OCI-LY7 (cell line): ENCODE measurements around the gene FAM78B. TPM values are rescaled to one million over a fixed set of nuclear protein-coding genes. Genes with fewer than 3 reads are reported as not detected.

Source experiments
- BruUV-seq: library from RNA; stranded (reverse); fragments of 400-500 nt; replicated peaks from 2 replicates; lab custom pipeline; 2021; lab: Mats Ljungman, UMichigan
- CTCF ChIA-PET: fragments of 300-600 bp; sonication (Branson Sonifier 250); formaldehyde crosslinking; loops from one replicate; lab custom pipeline; 2022; ENCODE audit warnings: antibody characterized with exemption; ENCODE audit not compliant: unreplicated experiment; lab: Charles Lee
- POLR2A ChIA-PET: fragments of 300-600 bp; sonication (Branson Sonifier 250); formaldehyde crosslinking; loops from one replicate; lab custom pipeline; 2022; ENCODE audit warnings: antibody characterized with exemption; lab: Charles Lee
- DNase-seq: peaks from one replicate; pipeline ENCODE4 v3.0.0-alpha.2; 2015; ENCODE audit warnings: low spot score
- H2AFZ ChIP-seq: fragments of 200-600 bp; sonication (generic), shearing (Covaris generic); 2 replicates; pipeline ENCODE4 v1.6.1; 2014; ENCODE audit warnings: mild to moderate bottlenecking, antibody characterized with exemption, low read length, moderate library complexity
- H3K27ac ChIP-seq: fragments of 200-600 bp; sonication (generic); 2 replicates; pipeline ENCODE4 v1.5.1; 2014; ENCODE audit warnings: mixed run types, low read depth, mild to moderate bottlenecking, moderate library complexity, low read length, inconsistent platforms; ENCODE audit not compliant: poor library complexity, severe bottlenecking
- H3K36me3 ChIP-seq: fragments of 200-600 bp; sonication (generic); 2 replicates; pipeline ENCODE4 v1.6.1; 2014; ENCODE audit warnings: mild to moderate bottlenecking, antibody characterized with exemption, low read length, moderate library complexity, mixed read lengths; ENCODE audit not compliant: insufficient read depth
- H3K4me1 ChIP-seq: fragments of 200-600 bp; sonication (generic); 2 replicates; pipeline ENCODE4 v1.5.1; 2014; ENCODE audit warnings: mild to moderate bottlenecking, low read length; ENCODE audit not compliant: insufficient read depth, poor library complexity, severe bottlenecking
- H3K4me2 ChIP-seq: fragments of 200-600 bp; sonication (generic); 2 replicates; pipeline ENCODE4 v1.6.1; 2014; ENCODE audit warnings: mild to moderate bottlenecking, low read length
- H3K4me3 ChIP-seq: fragments of 200-600 bp; sonication (generic); 2 replicates; pipeline ENCODE4 v1.5.1; 2014; ENCODE audit warnings: mild to moderate bottlenecking, low read depth, low read length; ENCODE audit not compliant: poor library complexity, severe bottlenecking
- H3K79me2 ChIP-seq: fragments of 200-600 bp; sonication (generic); 2 replicates; pipeline ENCODE4 v1.6.1; 2016; ENCODE audit warnings: low read depth, mild to moderate bottlenecking, low read length, moderate library complexity, mixed read lengths; ENCODE audit not compliant: insufficient read depth
- H3K9me2 ChIP-seq: fragments of 200-600 bp; sonication (generic); 2 replicates; pipeline ENCODE4 v1.6.1; 2016; ENCODE audit warnings: mild to moderate bottlenecking, low read length, mixed read lengths; ENCODE audit not compliant: insufficient read depth
- H3K9me3 ChIP-seq: fragments of 200-600 bp; sonication (generic); 2 replicates; pipeline ENCODE4 v1.6.1; 2014; ENCODE audit warnings: mild to moderate bottlenecking, mixed run types, low read length, mixed read lengths
- H4K20me1 ChIP-seq: fragments of 200-600 bp; sonication (generic); 2 replicates; pipeline ENCODE4 v1.6.1; 2014; ENCODE audit warnings: mild to moderate bottlenecking, antibody characterized with exemption, low read length, moderate library complexity, mixed read lengths; ENCODE audit not compliant: insufficient read depth
- CTCF ChIP-seq: fragments of 200-600 bp; sonication (generic); conservative IDR thresholded peaks from 2 replicates; pipeline ENCODE4 v1.5.1; 2014; ENCODE audit warnings: mild to moderate bottlenecking, antibody characterized with exemption, low read length, moderate library complexity, mixed read lengths
- EZH2phosphoT487 ChIP-seq: fragments of 200-600 bp; sonication (generic); IDR thresholded peaks from 2 replicates; pipeline ENCODE4 v1.6.1; 2018; ENCODE audit warnings: low read depth, borderline replicate concordance, mild to moderate bottlenecking, mixed run types, antibody characterized with exemption, low read length, moderate library complexity, mixed read lengths
- intact Hi-C: fragments of 100-400 bp; cut with micrococcal nuclease; formaldehyde crosslinking; loops from one replicate; pipeline ENCODE4 v1.10.0; 2022; ENCODE audit not compliant: unreplicated experiment
- total RNA-seq, 2 experiments: library from RNA; depleted of rRNA in 1 of 2; stranded (reverse); fragments of >200 nt in 1 of 2; shearing (Covaris generic) in 1 of 2; gene quantifications; 2 replicates each; pipeline ENCODE4 v1.2.3, GENCODE V29; 2014 to 2022

Gene FAM78B
- total RNA-seq, 2 experiments from 2014 or later = not detected

DNA sequence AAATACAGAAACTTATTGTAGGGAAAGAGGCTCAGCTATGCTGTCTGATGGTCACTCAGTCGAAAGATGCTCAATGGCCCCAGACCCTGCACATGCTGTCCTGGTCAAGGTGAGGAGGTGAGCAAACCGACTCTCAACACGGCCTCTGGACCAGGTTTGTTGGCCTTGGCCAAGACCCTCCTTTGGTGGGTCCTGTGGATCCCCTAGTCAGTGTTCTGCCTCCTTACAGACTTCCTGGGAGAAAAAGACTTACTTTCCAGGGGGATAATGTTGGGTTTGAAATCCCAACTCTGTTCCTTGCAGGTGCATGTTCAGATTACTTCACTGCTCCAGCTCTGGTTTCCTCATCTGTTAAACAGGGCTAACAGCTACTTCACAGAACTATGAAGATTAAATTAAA, 53.8 kb downstream of the FAM78B start:
- CTCF ChIA-PET = no interaction called here
- Histone ChIP-seq H3K4me2 (no peak overlapping the region), H3K36me3 (no peaks in the 10 kb centered on the region), H3K9me3 (no peaks in the 10 kb centered on the region), H3K4me1 (no peaks in the 10 kb centered on the region), H3K9me2 (no peaks in the 10 kb centered on the region), H3K79me2 (no peaks in the 10 kb centered on the region), H2AFZ (no peak overlapping the region), H3K4me3 (no peak overlapping the region), H3K27ac (no peak overlapping the region), H4K20me1 (no peaks in the 10 kb centered on the region)
- no peak for DNase-seq
- no peak for TF ChIP-seq EZH2phosphoT487
- intact Hi-C loops = no loop called here
- POLR2A ChIA-PET = no interaction called here
- no TSS peak for BruUV-seq

DNA sequence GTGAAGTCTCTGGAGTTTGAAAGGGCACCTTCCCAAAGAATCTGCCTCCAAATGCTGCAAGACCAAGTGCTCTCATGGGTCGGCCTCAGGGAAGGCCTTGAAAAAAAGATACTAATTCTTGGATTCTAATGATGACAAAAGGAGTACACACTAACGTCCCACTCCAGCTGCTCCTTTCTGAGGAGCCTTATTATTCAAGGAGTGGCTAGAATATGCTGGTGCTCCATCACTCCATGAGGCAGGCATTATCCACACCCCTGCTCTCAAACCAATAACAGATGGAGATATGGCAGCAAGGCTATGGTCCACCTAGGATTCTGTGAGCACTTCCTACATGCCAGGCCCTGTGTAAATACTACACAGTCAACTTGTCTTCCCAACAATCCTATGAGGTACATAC, 54.4 kb downstream of the FAM78B start:
- H3K9me2 ChIP-seq = no peaks in the 10 kb centered on the region
- no peak overlapping the region for H2AFZ ChIP-seq
- no peaks in the 10 kb centered on the region for H4K20me1 ChIP-seq
- no peaks in the 10 kb centered on the region for H3K9me3 ChIP-seq
- no peaks in the 10 kb centered on the region for H3K79me2 ChIP-seq
- no peaks in the 10 kb centered on the region for H3K36me3 ChIP-seq
- H3K4me3 ChIP-seq = no peak overlapping the region
- ChIA-PET POLR2A (no interaction called here), CTCF (no interaction called here)
- intact Hi-C loops = no loop called here
- H3K27ac ChIP-seq = no peak overlapping the region
- BruUV-seq = no TSS peak
- no peak overlapping the region for H3K4me2 ChIP-seq
- DNase-seq = no peak
- no peaks in the 10 kb centered on the region for H3K4me1 ChIP-seq
- TF ChIP-seq EZH2phosphoT487 = no peak
- no peak for TF ChIP-seq CTCF

DNA sequence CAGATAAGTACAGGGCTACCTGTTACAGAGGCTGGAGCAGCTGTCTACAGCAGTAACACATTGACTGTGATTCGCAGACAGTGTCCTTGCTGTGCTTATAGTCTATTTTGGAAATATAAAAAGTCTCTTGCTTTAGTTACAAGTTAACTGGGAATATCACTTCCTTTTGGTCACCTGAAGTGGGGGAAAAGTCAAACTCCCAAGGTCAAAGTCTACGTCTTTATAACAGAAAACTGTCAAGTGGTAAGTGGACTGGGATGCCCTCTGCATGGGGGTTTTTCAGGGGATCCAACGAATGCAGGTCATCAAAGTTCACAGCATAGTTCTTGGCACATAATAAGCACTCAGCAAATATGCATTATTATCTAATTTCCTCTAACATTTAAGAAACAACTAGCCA, 55.4 kb downstream of the FAM78B start:
- no peaks in the 10 kb centered on the region for H3K36me3 ChIP-seq
- H3K27ac ChIP-seq = no peak overlapping the region
- H3K79me2 ChIP-seq = no peaks in the 10 kb centered on the region
- H3K4me3 ChIP-seq = no peak overlapping the region
- H3K4me1 ChIP-seq = no peaks in the 10 kb centered on the region
- no peak for DNase-seq
- H3K4me2 ChIP-seq = no peak overlapping the region
- no peaks in the 10 kb centered on the region for H3K9me2 ChIP-seq
- BruUV-seq = no TSS peak
- H4K20me1 ChIP-seq = no peaks in the 10 kb centered on the region
- CTCF ChIA-PET = no interaction called here
- intact Hi-C loops = no loop called here
- POLR2A ChIA-PET = no interaction called here
- H3K9me3 ChIP-seq = no peaks in the 10 kb centered on the region
- no peak overlapping the region for H2AFZ ChIP-seq
- TF ChIP-seq CTCF = no peak
- TF ChIP-seq EZH2phosphoT487 = no peak
